Adipose tissue (tissue), 3 donors: ENCODE data around the gene TNIK. TPM values are rescaled to one million over a fixed set of nuclear protein-coding genes. Genes with fewer than 3 reads are reported as not detected.

Experiments used
- H3K27ac ChIP-seq: one replicate; pipeline ENCODE4 v1.5.1; 2013; ENCODE audit warnings: low read depth, low read length
- WGBS, 3 donors: extraction: QIAGEN DNeasy Blood & Tissue Kit; methylation state at CpG; one replicate each; pipeline ENCODE4 v1.1.7; 2013; 5-methylcytosine and 5-hydroxymethylcytosine counted together
- polyA plus RNA-seq, 3 donors: library from polyadenylated mRNA; stranded (reverse); fragments of 200-250 nt; gene quantifications; one replicate each; pipeline ENCODE4 v1.2.3, GENCODE V29; 2013
- donor health status: healthy with polysubstance abuse.
- donor health status: Bipolar disorder and iron deficiency.
- donor health status: healthy.

TNIK gene
- polyA plus RNA-seq, 3 donors, result 0.91 to 6.6 (median 1.5) TPM

DNA sequence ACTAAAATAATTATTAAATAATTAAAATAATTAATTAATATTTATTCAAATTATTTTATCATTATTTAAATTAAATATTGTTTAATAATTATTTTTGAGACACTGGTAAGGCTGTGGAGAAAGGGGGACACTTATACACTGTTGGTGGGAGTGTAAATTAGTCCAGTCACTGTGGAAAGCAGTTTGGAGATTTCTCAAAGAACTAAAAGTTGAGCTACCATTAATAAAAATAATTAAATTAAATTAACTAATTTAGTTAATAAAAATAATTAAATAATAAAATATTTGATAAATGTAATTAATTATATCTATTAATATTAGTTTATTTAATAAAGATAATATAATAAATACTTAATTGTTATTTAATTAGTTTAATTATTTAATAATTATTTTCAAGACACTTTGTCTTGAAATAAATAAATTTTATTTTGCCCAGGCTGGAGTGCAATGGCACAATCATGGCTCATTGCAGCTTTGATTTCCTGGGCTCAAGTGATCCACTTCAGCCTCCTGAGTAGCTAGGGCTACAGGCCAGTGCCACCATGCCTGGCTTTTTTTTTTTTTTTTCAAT lies 16.4 kb upstream of the TNIK start:
- no peak overlapping the region for H3K27ac ChIP-seq

DNA sequence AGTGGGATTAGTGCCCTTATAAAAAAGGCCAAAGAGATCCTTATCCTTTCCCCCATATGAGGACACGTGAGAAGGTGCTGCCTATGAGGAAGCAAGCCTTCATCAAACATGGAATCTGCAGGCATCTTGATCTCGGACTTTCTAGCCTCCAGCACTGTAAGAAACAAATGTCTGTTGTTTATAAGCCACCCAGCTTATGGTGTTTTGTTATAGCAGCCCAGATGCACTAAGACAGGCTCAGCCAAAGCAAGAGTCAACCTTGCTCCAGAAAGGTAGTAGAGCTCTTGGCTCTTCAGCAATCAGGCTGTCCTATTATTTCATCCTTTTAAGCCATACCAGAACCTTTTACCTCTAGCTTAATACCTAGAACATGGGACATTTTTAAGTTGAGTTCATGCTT lies 12.3 kb upstream of the TNIK start:
- H3K27ac ChIP-seq, result no peak overlapping the region
- WGBS, 3 donors, result 76 to 88% (median 80%) methylated on average over 2 of the region's 2 CpGs

DNA sequence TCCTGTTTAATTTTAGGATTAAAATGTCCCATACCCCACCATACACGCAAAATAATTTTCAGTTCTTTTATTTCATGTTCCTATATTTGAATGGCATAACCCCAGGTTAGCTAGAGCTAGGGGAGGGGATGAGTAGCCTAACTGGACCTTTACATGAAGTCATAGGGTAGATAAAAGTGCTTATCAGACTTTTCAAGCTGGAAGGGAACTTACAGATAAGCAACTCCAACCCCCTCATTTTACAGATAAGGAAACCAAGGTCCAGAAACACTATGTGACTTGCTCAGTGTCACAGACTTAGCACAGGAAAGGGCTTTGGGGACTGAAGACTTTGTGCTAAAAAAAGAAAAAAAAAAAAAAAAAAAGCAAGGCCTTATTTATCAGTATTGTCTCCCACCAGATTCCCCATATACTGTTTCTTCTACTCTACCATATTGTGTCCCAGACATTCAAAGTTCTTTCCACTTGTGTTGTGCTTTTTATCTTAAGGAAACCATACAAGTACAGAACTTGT lies 10.6 kb upstream of the TNIK start:
- WGBS, 3 donors, result 87 to 100% (median 94%) methylated on average over 1 of the region's 1 CpG
- H3K27ac ChIP-seq, result no peak overlapping the region

DNA sequence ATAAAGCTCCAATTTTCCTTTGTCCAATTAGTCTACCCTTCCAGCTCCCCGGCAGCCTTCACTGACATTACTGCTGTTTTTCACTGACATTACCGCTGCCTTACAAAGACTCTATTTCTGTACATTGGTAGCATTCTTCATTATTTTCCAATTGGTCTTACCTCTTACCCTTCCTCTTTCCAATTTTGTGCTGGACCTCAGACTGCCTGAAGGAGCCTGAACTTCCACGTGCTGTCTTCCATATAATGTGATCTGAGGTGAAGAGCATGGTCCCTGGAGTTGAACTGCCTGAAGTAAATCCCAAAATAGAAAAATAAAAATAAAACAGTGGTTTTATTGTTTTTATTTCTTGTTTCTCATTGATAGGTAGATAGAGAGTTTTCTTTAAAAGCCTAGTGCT lies 9.2 kb upstream of the TNIK start:
- 93 to 97% (median 94%) methylated on average over 3 of the region's 3 CpGs for WGBS, 3 donors

DNA sequence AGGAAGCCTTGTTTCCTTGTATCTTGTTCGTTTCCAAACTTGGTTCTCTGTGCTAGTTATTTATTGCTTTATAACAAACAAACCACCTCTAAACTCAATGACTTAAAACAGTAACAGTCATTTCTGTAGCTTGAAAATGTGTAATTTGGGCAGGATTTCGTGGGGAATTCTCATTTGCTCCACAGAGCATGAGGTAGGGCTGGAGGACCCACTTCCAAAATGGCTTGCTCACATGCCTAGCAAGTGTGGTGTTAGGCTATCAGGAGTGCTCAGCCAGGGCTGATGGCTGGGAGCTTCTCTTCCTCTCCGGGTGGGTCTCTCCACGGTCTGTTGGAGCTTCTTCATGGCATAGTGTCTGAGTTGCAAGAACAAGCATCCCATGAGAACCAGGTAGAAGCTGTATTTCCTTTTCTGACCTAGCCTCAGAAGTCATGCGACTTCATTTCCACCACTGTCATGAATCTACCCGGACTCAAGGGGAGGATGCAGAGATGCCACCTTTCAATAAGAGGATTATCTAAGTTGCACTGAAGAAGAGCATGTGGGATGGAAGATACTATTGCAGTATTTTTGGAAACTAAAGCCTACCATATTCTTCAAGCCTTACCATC lies 8.2 kb upstream of the TNIK start:
- WGBS, 3 donors, result 86 to 93% (median 91%) methylated on average over 6 of the region's 6 CpGs

More for the DNA sequence above, 9.2 kb upstream of the TNIK start:
- no peak overlapping the region for H3K27ac ChIP-seq

DNA sequence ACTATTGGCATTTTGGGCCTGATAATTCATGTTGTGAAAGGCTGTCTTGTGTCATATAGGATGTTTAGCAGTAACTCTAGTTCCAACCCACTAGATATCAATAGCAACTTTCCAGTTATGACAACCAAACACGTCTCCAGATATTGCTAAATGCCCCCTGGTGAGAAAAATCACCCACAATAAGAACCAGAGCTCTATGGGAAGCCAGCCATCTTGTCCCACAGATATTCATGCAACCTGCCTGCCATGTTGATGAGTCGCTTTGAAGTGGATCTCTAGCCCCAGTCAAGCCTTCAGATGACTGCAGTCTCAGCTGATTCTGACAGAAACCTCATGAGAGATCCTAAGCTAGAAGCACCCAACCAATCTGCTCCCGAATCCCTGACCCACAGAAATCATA lies 5.6 kb upstream of the TNIK start:
- H3K27ac ChIP-seq, result no peak overlapping the region
- WGBS, 3 donors, result 77 to 91% (median 81%) methylated on average over 3 of the region's 3 CpGs

More for the DNA sequence above, 8.2 kb upstream of the TNIK start:
- no peak overlapping the region for H3K27ac ChIP-seq

DNA sequence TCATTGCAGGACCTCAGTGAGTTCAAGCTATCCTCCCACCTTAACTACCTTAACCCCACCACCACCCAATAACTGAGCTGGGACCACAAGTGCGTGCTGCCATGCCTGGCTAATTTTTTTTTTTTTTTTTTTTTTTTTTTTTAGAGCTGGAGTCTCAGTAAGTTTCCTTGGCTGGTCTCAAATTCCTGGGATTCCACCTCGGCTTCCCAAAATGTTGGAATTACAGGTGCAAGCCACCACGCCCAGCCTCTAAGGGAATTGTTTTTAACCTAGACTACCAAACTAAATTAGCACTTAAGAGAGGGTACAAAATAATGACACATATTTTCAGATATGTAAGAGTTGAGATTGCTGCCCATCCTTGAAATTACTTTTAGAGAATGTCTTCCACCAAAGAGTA lies 4.3 kb upstream of the TNIK start:
- no peak overlapping the region for H3K27ac ChIP-seq
- WGBS, 3 donors, result 85 to 97% (median 93%) methylated on average over 3 of the region's 3 CpGs

DNA sequence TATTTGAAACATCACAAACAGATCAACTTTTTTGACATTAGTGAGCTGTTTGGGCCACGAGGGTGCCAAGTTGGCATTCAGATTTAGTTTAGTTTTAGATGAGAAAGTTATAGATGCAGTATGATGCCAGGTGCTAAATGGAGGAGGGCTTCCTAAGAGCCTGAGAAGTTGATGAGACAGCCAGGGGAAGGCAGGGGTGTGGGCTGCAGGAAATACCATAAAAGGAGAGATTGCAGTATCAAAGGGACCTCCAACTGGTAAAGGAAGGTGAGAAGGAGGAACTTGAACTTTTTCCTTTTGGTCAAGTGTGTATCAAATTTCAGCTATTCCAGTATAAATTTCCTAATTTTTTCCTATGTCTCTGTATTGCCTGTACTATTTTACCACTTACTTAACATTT lies 2.0 kb upstream of the TNIK start:
- no peak overlapping the region for H3K27ac ChIP-seq
- WGBS, 3 donors, result 56 to 67% (median 58%) methylated on average over 1 of the region's 1 CpG

DNA sequence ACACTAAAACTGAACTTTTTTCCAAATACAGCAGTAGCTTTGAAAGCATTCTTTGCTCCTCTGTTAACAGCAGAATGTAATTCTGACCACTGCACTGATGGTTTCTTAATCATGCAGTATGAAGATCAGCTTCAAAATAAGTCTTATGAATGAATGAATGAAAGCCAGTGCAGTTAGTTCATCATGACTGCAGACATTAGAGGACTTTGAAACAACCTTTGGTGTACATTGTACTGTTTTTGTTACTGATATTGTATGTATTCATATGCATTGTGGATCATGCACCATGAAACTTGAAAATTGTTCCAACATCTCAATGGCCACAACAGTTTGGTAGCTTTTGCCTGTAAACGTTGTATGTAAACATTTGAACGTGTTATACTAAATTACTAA lies 1.3 kb upstream of the TNIK start:
- 11 to 25% (median 19%) methylated on average over 2 of the region's 2 CpGs for WGBS, 3 donors
- no peak overlapping the region for H3K27ac ChIP-seq

DNA sequence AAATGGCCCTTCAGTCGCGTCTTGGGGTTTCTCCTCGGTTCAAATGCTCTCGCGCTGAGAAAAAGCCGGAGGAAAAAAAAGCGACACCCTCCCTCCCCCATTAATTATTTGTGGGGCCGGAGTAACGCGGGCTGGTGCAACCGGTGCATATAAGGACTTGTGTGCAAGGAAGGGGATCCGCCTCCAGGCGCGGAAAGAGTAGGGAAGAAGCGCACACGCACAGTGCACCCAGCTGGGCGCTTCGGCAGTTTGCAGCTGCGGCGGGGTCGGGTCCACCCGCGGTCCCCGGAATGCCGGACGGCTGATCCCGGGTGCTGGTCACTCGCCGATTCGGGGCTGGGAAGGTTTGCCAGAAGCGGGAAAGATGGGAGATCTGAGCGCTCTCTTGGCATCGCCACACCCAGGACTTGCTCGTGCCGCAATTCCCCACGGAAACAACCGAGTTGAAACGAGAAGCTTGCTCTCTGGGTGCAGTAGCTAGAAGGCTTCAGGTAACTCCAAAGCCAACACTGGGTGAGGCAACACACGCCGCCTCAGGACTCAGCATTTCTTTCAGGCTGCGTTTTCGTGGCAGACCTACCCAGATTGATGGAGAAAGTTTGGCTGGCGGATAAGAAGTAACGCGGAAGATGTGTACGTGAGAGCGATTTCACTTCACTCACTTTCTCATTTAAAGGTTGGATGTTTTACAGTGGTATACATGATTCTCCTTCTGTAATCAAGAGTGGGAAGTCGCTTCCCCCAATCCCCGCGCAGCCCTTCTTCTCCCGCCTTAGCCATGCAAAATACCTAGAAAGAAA lies 720 bp upstream of the TNIK start:
- 1% methylated on average over 51 of the region's 51 CpGs for WGBS, 3 donors
- no peak overlapping the region for H3K27ac ChIP-seq

DNA sequence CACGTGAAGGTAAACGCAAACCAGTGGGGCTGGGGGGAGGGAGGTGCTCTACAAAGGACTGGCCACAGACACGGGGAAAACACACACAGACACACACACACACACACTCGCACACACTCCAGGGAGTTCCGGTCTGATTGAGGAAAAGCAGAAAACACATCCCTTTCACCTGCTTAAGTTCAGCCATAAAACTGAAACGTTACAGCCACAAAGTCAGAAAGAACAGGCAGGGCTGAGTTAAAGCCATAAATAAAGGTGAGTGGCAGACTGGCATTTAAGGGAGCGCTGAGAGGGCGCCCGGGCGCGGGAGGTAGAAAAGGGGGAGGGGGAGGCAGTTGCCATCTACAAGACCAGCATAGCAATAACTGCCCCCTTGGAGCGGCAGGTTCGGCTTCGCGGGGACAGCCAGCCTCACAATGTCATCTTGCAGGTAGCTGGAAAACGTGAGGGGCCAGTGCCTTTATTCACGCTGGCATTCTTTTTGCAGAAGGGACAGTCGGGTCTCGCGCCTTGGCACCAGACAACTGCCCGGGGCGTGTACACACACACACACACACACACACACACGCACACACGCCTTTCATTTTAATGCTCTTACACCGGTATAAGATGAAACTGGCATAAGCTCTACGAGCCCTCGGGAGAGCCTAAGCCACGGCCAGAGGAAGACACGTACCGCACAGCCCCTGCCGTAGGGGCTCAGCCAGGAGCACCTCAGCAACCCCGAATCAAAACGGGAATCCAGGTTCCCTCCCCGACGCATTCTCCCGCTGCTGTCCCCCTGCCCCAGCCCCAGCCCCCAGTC lies 866 bp downstream of the TNIK start:
- 0 to 1% (median 1%) methylated on average over 34 to 36 of the region's 36 CpGs for WGBS, 3 donors
- H3K27ac ChIP-seq, result no peak overlapping the region

DNA sequence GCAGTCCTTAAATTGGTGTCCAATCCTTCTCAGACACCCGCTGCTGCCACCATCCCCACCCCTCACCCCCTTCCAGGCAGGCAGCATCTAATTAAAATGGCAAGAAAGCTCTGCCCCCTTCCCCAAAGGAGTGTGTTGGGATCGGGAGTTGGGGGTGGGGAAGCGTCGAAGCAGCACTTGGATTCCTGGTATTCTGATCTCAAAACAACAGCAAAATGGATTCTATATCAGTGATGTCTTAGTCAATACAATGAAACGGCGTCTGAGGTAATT lies 1.4 kb downstream of the TNIK start:
- H3K27ac ChIP-seq, result no peak overlapping the region
- WGBS, 3 donors, result 6 to 11% (median 6%) methylated on average over 6 of the region's 6 CpGs

DNA sequence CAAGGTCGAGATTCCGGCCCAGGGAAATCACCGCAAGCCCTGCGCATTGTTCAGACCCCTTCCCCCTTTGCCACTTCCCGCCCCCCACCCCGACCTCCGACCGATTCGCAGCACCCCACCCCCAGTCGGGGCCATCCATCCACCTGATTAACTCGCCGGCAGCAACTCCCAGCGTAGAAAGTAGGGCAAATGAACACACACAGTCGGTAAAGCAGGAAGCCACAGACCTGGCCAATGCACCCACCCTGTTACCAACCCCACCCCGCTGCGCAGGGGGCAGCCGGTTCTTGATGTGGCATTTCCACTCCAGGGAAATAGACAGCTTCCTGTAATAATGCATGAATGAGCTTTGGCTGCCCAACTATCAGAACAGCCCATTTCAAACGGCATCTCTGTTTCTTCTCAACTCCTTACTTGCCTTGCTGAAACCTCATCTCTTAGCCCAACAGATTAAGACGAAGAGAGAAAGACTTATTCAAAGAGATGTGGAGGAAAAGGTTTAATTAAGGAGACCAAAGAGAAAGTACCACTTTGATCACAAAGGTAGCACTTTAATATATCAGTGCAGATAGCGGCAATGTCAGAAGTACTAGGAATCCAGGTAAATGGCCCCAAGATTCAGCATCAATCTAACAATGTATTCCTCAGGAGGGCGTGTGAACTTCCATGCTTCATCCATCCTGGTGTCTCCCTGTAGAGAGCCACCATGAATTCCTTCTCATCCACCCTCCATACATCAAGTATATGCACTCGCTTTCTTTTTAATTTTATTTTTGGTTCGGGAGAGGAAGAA lies 1.9 kb downstream of the TNIK start:
- WGBS, 3 donors, result 28 to 45% (median 29%) methylated on average over 23 of the region's 23 CpGs
- H3K27ac ChIP-seq, result no peak overlapping the region

DNA sequence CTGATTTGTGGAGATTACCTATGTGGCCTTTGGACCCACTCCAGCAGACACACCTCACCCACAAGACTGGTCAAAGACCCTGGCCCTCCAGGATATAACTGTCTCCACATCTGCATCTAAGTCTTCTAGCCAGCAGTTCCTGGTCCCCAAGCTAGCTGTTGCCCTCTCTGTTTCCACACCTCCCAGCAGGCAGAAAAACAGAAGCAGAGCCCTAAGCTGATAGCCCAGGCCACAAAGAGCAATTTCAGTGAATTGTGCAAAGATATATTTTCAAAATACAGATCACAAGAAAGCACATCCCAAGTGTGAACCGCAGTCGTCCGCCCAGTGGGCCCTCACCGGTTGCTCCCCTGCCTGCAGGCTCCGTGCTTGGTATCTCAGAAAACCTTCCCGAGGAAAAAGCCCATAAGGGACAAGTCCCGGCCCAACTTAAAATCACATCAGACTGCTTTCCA lies 2.6 kb downstream of the TNIK start:
- no peak overlapping the region for H3K27ac ChIP-seq
- 49 to 55% (median 50%) methylated on average over 7 of the region's 7 CpGs for WGBS, 3 donors

DNA sequence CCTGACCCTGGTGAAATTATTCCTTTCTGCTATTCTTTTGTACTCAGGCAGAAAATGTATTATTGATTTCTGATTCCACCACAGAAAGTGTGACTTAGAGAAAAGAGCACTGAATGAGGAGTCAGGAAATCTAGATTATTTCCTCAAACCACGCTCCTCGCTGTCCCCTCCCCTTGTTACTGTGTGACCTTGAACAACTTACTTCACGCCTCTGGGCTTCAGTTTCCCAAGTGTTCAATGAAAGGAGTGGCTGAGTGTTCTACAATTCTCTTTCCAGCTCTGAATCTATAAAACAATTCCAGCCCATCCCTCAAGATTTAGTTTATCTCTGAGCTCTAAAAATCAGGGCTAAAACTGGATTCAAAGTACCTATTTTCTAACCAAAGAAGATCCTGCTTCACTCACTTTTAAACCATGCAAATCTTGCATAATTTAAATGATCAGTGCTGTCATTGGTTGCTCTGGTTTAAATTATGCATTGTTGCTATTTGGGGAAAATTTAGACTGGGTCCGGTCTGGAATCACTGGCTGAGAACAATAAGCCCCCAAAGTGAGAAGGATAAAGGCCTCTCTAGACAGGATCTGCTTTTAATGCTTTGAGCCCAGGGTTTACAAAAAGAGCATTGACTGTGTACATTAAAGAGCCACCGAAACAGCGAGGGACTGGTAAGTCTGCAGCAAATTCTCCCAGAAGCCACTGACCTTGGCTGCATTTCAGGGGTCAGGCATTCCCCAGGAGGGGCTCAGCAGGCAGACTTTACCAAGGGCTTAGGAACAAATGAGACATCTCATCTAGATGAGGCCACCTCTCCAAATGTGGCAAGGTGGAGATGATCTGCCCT lies 3.2 kb downstream of the TNIK start:
- no peak overlapping the region for H3K27ac ChIP-seq
- 55 to 83% (median 80%) methylated on average over 6 of the region's 6 CpGs for WGBS, 3 donors

DNA sequence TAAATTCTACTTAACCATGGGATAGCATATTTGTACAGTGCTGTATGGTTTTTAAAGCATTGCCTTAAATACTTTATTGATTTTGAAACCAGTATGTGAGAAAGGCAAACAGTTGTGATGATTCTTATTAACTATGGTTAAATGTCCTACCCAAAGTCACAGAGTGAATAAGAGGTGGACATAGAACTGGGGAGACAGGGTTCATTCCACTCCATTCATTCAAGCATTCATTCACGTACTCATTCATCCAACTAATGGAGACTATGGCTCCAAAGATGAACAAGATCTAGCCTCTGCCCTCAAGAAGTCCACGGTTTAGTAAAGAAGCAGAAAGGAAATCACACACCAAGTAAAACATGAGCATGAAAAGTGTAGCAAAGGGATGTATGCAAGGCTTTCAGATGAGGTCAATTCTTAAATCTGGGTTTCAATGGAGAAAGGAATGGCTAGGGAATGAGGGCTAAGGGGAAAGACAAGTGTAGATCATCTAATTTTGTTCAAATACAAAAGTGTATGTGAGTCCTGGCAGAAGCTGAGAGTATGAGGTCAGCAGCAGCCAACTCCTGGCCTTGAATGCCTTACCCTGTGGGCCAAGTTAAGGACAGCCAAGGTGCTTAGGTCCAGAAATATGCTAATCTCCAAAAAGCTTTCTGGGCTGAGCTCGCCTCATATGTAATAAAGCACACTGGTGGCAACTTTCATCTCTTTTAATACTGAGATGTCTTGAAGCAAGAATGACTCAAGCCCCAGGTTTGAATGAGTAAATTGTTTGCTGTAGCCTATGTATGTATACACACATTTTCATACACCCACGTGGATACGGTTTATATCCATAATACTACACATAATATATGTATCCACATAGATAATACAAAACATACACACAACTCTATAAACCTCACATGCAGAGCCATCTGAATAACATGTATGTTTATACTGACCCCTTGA lies 4.3 kb downstream of the TNIK start:
- H3K27ac ChIP-seq, result no peak overlapping the region
- 49 to 65% (median 54%) methylated on average over 5 of the region's 5 CpGs for WGBS, 3 donors
